C4-2B (cell line): ENCODE data around the gene SAV1.

Experiments
- CTCF ChIP-seq: fragments of 450-650 bp; conservative IDR thresholded peaks from 2 replicates; pipeline ENCODE4 v1.5.1; 2017; ENCODE audit warnings: mild to moderate bottlenecking
- ZFX ChIP-seq: fragments of 450-650 bp; IDR thresholded peaks from 2 replicates; pipeline ENCODE4 v1.6.1; 2017

- TF ChIP-seq CTCF: no peak
- TF ChIP-seq ZFX: no peak
These were observed 53.0 kb downstream of the SAV1 start for GRCh38 chr14:50615056-50615455.
